ENCODE results near the gene ZNF770.
A peak's percentile ranks its signal among the peaks of the same experiment; 100 is the strongest.
"Not testable (repeated sequence)": the region's sequence is repeated elsewhere in the genome, so short reads cannot be mapped to it uniquely, and the experiment has no call there.

The ZNF770 gene

GRCh38 chr15:34976743-34977142 is 11.3 kb downstream of the ZNF770 start:
- no peak for DNase-seq (ENCODE audit: low read depth in 2 of 2)

- no peak for DNase-seq (ENCODE audit: low read depth in 2 of 2)
Observed at GRCh38 chr15:34976073-34976472, 12.0 kb downstream of the ZNF770 start.

GRCh38 chr15:34973512-34973911 is 14.6 kb downstream of the ZNF770 start:
- DNase-seq (ENCODE audit: low read depth in 2 of 2): no peak

GRCh38 chr15:34970098-34970643 is 17.9 kb downstream of the ZNF770 start:
- not testable (repeated sequence) for DNase-seq (ENCODE audit: low read depth in 2 of 2)

GRCh38 chr15:34969340-34970097 is 18.6 kb downstream of the ZNF770 start, which contains the start of gene AQR:
TSS of gene AQR (minus strand) at chr15:34969742. CDS start at chr15:34969613, 129 bp downstream.
- peak; percentile 78 to 83 for DNase-seq (ENCODE audit: low read depth in 2 of 2)

GRCh38 chr15:34964277-34964676 is 23.8 kb downstream of the ZNF770 start:
- DNase-seq (ENCODE audit: low read depth in 2 of 2): no peak

- DNase-seq (ENCODE audit: low read depth in 2 of 2): no peak
Observed at GRCh38 chr15:34953851-34954250, 34.2 kb downstream of the ZNF770 start.

- no peak for DNase-seq (ENCODE audit: low read depth in 2 of 2)
Observed at GRCh38 chr15:34952481-34952880, 35.6 kb downstream of the ZNF770 start.

- no peak for DNase-seq (ENCODE audit: low read depth in 2 of 2)
Observed at GRCh38 chr15:34951993-34952392, 36.1 kb downstream of the ZNF770 start.

GRCh38 chr15:34944936-34945335 is 43.2 kb downstream of the ZNF770 start:
- DNase-seq (ENCODE audit: low read depth in 2 of 2): no peak

GRCh38 chr15:34943711-34944110 is 44.4 kb downstream of the ZNF770 start:
- DNase-seq (ENCODE audit: low read depth in 2 of 2): no peak

- DNase-seq (ENCODE audit: low read depth in 2 of 2): not testable (repeated sequence)
Observed at GRCh38 chr15:34943264-34943663, 44.8 kb downstream of the ZNF770 start.

- no peak for DNase-seq (ENCODE audit: low read depth in 2 of 2)
Observed at GRCh38 chr15:34942363-34942762, 45.7 kb downstream of the ZNF770 start.

GRCh38 chr15:34941831-34942230 is 46.3 kb downstream of the ZNF770 start:
- no peak for DNase-seq (ENCODE audit: low read depth in 2 of 2)

GRCh38 chr15:34941185-34941698 is 46.8 kb downstream of the ZNF770 start:
- no peak for DNase-seq (ENCODE audit: low read depth in 2 of 2)

- DNase-seq (ENCODE audit: low read depth in 2 of 2): no peak
Observed at GRCh38 chr15:34933432-34933975, 54.6 kb downstream of the ZNF770 start.

GRCh38 chr15:34928349-34928748 is 59.7 kb downstream of the ZNF770 start:
- DNase-seq (ENCODE audit: low read depth in 2 of 2): not testable (repeated sequence)
